Activated CD4-positive, CD25-positive, alpha-beta regulatory T cell treated with anti-CD3 and anti-CD28 coated beads, Interleukin-2, amount 50 U/mL, for 24 hours (primary cell): ENCODE measurements around the gene MYCBPAP.

Experiments
- ATAC-seq, 2 donors: fragments of 150-1000 bp; cut with Tn5 transposase; one replicate each; pipeline ENCODE4 v1.10.0; 2021; ENCODE audit warnings: mild to moderate bottlenecking in 1 of 2, moderate library complexity in 1 of 2

The MYCBPAP gene

DNA sequence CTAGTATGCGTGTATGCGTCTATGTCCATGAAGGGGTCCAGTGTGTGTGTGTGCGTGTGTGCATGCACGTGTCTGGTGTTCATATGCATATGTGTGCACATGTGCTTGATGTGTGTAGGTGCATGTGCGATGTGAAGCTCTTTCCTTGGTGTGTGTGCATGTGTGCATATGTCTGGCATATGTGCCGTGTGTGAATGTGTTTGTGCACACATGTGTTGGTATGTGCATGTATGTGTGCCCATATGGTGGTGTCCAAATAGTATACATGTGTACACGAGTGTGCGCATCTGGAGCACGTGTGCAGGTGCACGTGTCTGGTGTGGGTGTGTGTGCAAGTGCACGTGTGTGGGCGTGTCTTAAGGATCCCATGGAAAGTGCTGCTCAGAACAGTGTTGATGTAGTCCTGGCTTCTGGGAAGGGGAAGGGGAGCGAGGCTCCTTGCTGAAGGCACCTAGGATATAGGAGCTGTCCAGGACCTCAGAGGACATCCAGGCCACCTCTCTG lies 69.3 kb downstream of the MYCBPAP start:
- ATAC-seq: no peak

DNA sequence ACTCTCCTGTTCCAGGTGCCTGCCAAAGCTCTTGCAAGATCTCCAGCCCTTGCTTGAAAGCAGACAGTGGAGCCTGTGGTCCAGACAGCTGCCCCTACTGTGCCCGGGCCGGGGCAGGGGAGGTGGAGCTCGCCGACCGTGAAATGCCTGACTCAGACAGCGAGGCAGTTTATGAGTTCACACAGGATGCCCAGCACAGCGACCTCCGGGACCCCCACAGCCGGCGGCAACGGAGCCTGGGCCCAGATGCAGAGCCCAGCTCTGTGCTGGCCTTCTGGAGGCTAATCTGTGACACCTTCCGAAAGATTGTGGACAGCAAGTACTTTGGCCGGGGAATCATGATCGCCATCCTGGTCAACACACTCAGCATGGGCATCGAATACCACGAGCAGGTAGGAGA lies 69.9 kb downstream of the MYCBPAP start:
- ATAC-seq: no peak

DNA sequence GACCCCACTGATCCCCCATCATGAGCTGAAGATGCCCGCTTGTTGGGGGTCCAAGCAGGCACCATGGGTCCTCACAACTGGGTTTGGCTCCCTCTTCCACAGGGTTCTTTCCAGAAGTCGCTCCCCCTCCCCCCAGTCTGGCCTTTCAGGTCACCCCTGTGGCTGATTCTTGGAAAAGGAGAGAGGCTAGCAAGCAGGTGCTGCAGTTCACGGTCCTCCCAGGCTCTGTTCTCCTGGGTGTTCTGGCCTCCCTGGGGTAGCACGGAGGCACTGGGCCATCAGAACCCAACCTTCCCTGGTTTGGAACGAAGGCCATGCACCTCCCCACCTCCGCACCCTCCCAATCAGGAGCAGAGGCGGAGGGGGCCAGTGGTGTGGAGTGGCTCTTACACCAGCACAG lies 71.2 kb downstream of the MYCBPAP start:
- ATAC-seq: no peak

DNA sequence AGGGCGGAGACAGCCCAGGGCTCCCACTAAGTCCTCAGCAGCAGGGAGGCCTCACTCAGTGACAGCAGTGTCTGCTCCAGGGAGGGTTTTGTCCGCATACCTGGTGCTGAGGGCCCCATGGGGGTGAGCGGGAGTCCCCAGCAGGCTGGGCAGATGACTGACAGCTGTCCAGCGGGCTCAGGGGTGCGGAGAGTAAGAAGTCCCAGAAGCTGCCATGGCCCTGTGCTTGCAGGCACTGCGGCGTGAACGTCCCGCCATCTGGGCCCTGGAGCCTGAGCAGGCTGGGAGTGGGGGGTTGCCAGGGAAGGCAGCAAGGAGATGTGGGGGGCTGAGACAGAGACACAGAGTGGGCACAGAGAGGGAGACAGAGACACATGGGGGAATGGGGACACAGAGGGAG lies 72.4 kb downstream of the MYCBPAP start:
- ATAC-seq: no peak
